GM19193 (cell line): ENCODE results near the gene CYP4F22.

ENCODE experiments used
- POLR2A ChIP-seq: IDR thresholded peaks from 4 replicates; pipeline ENCODE4 v1.6.1; 2011; ENCODE audit not compliant: insufficient read depth, insufficient read length; ENCODE audit errors: extremely low read depth

The CYP4F22 gene

DNA sequence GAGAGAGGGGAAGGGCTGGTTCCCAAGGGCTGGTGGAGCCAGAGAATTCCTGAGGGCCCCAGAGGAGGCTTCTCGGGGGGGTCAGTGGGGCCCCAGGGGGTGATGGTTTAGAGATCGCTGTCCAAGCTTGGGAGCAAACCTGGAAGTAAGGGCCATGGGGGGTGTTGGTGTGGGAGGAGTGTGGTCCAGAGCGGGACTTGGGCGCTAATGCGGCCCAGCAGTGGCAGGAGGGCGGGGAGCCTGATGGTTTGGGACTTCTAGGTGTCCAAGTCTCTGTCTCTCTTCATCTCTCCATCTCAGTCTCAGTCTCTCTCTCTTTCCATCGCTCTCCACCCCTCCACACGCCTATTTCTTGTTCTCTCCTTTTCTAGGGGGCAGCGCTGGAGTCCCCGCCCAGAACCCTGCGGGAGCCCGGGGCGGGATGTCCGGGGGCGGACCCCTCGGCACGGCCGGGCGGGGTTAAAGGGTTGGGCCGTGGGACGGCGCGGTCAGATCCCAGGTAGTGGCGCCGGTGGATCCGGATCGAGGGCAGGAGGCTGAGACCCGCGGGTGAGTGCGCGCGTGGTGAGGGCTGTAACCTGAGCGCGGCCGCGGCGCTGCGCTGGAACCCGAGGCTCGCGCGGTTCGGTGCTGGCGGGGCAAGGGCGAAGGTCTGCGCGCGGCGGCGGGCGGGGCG, at the start of gene CYP4F22:
TSS of gene CYP4F22 (plus strand) at position 491 of the 676 bp plus-strand sequence. CDS start 16,812 bp downstream, outside the sequence.
- no peak for TF ChIP-seq POLR2A

DNA sequence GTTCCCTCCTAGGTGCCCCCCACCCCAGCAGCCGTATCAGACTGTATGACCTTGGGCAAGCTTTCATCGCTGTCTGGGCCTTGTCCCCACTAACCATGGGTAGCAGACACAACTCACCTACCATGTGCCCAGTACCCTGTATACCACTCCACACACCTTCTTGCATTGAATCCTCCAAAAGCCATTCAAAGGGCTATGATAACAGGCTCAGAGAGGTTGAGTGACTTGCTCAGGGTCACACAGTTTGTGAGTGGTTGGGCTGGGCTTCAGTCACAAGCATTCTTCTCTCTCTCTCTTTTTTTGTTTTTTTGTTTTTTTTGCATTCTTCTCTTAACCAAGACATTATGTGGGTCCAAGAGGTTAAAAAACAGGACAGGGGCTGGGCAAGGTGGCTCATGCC, 46.6 kb upstream of the CYP4F22 start:
- no peak for TF ChIP-seq POLR2A

DNA sequence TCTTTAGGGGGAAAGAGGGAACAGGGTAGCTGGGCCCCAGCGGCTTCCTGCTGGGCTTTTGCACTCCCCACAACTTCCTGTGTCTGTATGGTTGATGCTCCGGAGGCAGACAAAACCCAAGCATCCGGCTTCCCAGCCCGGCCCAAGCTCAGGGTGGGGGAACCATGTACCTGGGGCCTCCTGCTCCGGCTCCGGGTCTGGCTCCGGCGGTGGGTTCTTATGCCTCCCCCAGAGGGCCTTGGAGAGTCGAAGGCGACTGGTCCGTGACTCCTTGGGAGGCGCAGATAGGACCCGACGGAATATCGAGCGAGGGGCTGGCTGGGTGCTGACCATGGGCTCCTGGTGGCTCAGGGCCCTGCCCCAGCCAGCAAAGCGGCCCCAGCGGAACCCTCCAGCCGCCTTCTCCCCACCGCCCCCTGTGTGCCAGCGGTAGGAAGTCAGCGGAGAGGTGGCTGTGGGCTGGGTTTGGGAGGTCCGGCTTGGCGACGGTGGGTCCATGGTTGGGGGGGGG, 44.4 kb upstream of the CYP4F22 start:
- peak; percentile 56 for TF ChIP-seq POLR2A

DNA sequence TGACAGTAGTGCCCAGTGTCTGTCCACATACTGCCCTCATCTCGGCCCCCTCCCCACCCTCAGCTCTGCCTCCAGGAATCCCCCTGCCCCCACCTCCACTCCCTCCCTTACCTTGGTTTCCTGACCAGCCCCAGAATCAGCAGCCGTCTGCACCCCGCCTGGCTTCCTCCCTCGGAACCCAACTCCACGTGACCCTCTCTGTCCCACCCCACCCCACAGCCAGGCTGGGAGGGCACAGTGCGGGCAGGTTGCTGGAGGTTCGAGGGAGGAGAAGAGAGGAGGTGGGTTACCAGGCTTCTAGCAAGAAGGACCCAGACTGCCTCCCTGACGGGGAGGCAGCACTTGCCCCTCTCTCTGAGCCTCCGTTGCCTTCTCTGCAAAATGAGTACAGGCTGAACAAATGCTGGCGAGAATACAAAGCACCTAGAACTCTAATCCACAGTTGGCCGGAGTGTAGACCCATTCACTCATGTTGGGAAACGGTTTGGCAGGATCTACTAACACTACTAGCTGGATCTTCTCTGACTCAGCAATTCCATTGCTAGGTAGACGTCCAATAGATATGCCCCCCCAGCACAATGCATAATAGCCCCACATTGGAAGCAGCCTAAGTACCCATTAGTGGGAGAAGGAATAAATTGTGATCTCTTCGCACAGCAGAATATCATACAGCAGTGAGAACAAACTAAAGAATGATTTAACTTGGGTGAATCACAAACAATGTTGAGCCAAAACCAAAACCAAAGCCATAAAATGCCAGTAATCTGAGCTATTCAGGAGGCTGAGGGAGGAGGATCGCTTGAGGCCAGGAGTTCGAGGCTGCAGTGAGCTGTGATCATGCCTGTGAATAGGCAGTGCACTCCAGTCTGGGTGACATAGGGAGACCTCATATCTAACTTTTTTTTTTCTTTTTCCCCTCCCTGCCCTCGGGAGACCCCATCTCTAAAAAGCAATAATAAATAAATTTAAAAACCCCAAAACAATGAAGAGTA, 43.6 kb upstream of the CYP4F22 start, which contains the start of gene RASAL3:
TSS of gene RASAL3 (minus strand) at position 151 of the 992 bp plus-strand sequence. CDS start 186 bp downstream, outside the sequence.
- peak; percentile 61 for TF ChIP-seq POLR2A

DNA sequence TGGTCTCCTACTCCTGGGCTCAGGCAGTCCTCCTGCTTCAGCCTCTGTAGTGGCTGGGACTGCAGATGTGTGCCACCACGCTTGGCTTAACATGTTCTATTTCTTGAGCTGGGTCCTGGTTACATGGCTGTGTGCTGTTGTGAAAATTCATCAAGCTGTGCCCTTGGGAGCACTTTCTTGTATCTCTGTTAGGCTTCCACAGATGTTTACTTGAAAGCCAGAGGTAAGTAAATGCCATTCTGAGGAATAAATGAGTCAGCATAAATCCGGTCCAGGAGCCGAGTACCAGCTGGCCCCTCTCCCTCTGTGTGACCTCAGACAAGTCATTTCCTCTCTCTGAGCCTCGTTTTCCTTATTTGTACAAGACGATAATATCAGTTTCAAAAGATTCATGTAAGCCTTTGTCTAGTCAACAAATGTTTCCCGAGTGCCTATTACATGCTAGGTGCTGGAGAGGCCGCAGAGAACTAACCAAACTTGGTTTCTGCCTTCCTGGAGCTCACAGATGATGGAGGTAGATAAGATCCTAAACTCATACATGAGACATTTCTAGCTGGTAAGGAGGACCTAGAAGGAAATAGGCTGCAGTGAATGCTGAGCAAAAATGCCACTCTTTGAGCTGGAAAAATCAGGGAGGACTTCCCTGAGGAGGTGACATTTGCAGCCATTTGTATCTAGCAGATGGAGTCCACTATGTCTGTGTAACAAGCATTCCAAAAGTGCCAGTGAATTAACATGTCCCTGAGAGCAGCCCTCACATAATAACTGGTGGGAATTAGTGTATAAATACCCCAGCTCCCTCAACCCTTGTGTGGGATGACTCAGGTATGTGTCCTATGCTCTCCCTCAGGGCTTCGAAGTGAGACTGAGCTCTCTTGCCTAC, 41.2 kb upstream of the CYP4F22 start:
- no peak for TF ChIP-seq POLR2A

DNA sequence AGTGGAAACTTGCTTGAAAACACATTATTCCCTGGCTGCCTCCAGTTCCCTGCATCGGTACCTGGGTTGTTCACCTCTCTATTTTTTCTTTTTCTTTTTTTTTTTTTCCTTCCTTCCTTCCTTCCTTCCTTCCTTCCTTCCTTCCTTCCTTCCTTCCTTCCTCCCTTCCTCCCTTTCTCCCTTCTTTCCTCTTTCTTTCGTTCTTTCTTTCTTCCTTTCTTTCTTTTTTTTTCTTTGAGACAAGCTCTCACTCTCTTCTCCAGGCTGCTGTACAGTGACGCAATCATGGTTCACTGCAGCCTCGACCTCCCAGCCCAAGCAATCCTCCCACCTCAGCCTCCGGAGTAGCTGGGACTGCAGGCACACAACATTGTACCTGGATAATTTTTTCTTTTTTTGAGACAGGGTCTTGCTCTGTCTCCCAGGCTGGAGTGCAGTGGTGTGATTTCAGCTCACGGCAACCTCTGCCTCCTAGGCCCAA, 40.6 kb upstream of the CYP4F22 start:
- TF ChIP-seq POLR2A: no peak

DNA sequence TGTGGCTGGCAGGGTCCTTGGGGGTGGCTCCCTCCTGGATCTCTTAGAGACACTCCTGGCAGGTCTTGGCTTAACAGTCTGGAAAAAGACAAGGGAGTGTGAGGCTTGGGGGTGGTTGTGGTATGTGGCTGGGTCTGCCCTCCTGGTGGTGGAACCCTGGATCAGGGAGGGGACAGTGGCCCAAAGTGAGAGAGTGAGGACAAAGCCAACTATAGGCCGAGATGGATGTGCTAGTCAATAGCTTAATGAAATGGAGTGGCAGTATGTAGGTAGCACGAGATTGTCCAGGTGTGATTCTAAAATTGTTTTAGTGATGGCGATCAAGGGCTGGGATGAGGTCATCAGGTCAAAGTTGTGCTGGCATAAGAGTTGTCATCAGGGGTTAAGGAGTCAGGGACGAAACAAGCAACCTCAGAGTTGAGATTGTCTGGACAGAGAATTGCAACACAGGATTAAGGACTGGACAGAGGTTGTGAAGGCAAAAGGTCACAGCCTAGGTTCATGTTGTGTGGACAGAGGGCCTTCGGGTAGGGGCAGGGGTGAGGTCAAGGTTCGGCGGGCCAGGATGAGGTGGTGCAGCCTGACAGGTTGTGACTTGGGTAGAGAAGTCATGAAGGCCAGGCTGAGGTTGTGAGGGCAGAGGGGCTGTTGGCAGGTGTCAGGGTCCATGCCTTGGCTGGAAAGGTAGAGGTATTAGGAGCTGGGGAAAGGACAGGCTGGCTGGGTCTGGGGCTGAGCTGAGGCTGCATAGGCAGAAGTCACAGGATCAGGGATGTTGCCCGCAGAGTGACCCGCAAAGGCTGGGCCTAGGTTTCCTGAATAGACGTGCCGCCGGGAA, 39.4 kb upstream of the CYP4F22 start:
- no peak for TF ChIP-seq POLR2A

DNA sequence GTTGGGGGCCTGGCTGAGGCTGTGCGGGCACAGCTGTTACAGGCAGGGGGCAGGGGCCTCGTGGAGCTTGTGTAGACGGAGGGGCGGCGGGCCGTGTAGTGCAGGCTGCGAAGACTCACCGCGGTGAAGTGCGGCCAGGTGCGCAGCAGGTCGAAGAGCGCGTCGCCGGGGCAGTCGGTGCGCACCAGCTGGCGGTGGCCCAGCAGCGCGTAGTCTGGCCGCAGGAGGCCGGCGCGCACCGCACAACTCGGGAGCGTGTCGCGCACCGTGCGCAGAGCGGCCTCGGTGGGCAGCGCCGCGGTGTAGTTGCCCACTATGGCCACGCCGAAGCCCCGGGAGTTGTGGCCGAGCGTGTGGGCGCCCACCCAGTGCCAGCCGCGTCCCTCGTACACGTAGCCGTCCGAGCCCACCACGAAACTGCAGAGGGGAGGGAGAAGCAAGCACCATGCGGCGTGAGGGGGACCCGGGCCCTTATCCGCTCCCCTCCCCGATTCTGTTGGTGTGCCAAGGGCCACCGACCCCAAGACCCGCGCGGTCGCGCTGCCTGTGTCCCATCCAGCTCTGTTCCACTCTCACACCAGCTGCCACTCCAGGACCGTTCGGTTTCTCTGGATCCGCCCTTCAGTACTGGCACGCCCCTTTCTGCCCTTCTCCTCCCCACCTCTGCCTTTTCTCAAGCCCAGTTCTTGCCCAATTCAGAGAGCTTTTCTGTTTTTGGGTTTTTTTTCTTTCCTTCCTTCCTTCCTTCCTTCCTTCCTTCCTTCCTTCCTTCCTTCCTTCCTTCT, 38.6 kb upstream of the CYP4F22 start:
- TF ChIP-seq POLR2A: no peak

DNA sequence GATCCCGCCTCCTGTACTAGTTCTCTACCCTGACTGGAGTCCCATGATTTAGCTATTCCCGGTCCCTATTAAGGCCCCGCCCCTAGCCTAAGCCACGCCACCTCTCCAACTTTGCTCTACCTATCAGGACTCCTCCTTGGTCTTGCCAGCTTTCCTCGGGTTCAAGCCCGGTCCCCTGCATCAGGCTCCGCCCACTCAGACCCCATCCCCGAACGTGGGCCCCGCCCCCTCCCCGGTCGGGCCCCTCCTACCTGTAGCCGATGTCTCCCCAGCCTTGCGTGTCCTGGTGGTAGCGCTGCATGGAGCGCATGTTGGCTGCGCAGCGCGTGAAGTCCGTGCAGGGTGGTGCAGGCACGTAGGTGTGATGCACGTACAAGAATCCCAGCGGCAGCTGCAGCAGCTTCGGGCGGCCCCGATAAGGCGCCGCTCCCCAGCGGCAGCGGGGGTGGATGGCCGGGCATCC, 36.7 kb upstream of the CYP4F22 start:
- no peak for TF ChIP-seq POLR2A

DNA sequence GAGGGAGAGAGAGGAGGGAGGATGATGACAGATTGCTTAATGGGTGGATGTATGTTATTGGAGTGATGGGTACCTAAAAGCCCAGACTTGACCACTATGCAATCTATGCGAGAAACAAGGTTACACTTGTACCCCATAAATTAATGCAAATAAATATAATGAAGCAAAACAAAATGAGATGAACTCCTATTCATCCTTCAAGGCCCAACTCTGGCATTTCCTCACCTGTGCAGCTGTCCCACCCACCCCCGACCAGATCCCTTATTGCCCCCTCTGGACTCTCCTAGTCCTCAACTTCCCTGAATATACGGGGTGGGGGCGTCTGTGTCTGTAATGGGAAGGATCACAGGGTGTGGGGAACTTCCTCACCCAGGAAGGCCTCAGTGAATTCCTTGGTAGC, 33.2 kb upstream of the CYP4F22 start:
- TF ChIP-seq POLR2A: no peak

DNA sequence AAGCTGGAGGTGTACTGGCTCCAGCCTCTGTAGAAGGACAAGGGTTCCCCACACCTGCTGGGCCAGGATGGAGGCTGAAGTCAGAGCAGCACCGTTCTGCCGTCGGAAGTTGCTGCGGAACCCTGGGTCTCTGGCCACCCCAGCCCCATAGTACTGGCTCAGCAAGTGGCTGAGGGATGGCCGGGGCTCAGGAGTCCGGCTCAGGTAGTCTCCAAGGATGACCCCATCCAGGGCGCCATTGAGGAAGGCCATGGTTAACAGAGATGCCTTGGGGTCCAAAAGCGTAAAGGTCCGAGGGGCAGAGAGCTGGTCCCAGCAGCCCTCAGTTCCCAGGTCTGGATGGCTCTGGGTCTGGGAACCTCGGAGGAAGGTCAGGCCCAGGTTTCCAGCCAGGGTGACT, 32.7 kb upstream of the CYP4F22 start:
- TF ChIP-seq POLR2A: no peak

DNA sequence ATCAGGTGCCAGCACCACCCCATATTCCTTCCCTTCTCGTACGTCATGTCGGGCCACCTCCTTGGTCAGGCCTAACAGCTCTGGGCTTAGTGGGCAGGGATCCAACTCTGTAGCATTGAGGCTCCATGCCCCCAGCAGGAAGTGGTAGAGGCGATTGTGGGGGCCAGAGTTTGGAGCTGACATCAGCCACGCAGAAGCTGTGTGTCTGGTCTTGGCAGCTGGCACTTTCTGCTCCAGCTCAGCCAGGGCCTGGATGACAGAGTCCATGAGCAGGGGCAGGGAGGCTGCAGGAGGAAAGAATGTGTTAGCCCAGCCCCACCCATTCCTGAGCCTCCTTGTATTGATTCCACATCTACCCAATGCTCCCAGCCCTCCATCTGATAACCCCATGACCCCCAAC, 32.0 kb upstream of the CYP4F22 start:
- no peak for TF ChIP-seq POLR2A
